Mesenchymal stem cell (in vitro differentiated cells and primary cell): ENCODE results near the gene SEPTIN12.

ENCODE experiments used
- DNase-seq: peaks from one replicate; pipeline ENCODE4 v3.0.0-alpha.2; 2013
- H2AFZ ChIP-seq: one replicate; pipeline ENCODE4 v1.6.1; 2013; ENCODE audit warnings: low read depth, mild to moderate bottlenecking, control low read depth, inconsistent platforms, low read length, moderate library complexity
- H2AK5ac ChIP-seq: 2 replicates; pipeline ENCODE4 v1.6.1; 2013; ENCODE audit warnings: low read length, moderate library complexity, mild to moderate bottlenecking, inconsistent platforms; ENCODE audit not compliant: severe bottlenecking
- H2BK120ac ChIP-seq: one replicate; pipeline ENCODE4 v1.6.1; 2013; ENCODE audit warnings: low read depth, mild to moderate bottlenecking, inconsistent platforms, low read length, moderate library complexity
- H2BK12ac ChIP-seq, 2 experiments: one replicate each; pipeline ENCODE4 v1.6.1; 2013; ENCODE audit warnings: inconsistent platforms in 2 of 2, low read length in 2 of 2, mild to moderate bottlenecking in 2 of 2, moderate library complexity in 2 of 2, control low read depth in 1 of 2
- H2BK15ac ChIP-seq: one replicate; pipeline ENCODE4 v1.6.1; 2013; ENCODE audit warnings: mild to moderate bottlenecking, low read depth, inconsistent platforms; ENCODE audit not compliant: poor library complexity, severe bottlenecking
- H2BK5ac ChIP-seq: 2 replicates; pipeline ENCODE4 v1.6.1; 2013; ENCODE audit warnings: low read depth, mild to moderate bottlenecking, low read length, control low read depth, inconsistent platforms; ENCODE audit not compliant: poor library complexity, severe bottlenecking
- H3K14ac ChIP-seq, 2 experiments: one replicate each; pipeline ENCODE4 v1.6.1; 2013; ENCODE audit warnings: inconsistent platforms in 2 of 2, low read length in 2 of 2, control low read depth in 1 of 2, mild to moderate bottlenecking in 1 of 2, moderate library complexity in 1 of 2
- H3K18ac ChIP-seq, 2 experiments: one replicate each; pipeline ENCODE4 v1.6.1; 2013; ENCODE audit warnings: inconsistent platforms in 2 of 2, low read length in 2 of 2, control low read depth in 1 of 2, low read depth in 1 of 2, mild to moderate bottlenecking in 1 of 2
- H3K23ac ChIP-seq, 2 experiments: one replicate each; pipeline ENCODE4 v1.6.1; 2013; ENCODE audit warnings: inconsistent platforms in 2 of 2, low read length in 2 of 2, mild to moderate bottlenecking in 2 of 2, moderate library complexity in 2 of 2, control low read depth in 1 of 2
- H3K27ac ChIP-seq: 2 replicates; pipeline ENCODE4 v1.5.1; 2013; ENCODE audit warnings: mild to moderate bottlenecking, moderate library complexity, low read length, control low read depth, inconsistent platforms; ENCODE audit not compliant: poor library complexity, severe bottlenecking
- H3K27me3 ChIP-seq, 2 experiments: 2 replicates each; pipeline versions ENCODE4 v1.6.1 to v1.7.0; 2013; ENCODE audit warnings: low read length in 2 of 2, mild to moderate bottlenecking in 2 of 2, moderate library complexity in 2 of 2, control low read depth in 1 of 2, inconsistent platforms in 1 of 2; ENCODE audit not compliant: control insufficient read depth in 1 of 2, insufficient read depth in 1 of 2
- H3K36me3 ChIP-seq, 2 experiments: 2 replicates each; pipeline versions ENCODE4 v1.6.1 to v1.7.0; 2013; ENCODE audit warnings: low read length in 2 of 2, control low read depth in 1 of 2, inconsistent platforms in 1 of 2, low read depth in 1 of 2, mild to moderate bottlenecking in 1 of 2; ENCODE audit not compliant: insufficient read depth in 2 of 2, control insufficient read depth in 1 of 2
- H3K4ac ChIP-seq, 2 experiments: one replicate each; pipeline ENCODE4 v1.6.1; 2013; ENCODE audit warnings: inconsistent platforms in 2 of 2, low read length in 2 of 2, mild to moderate bottlenecking in 2 of 2, moderate library complexity in 2 of 2, control low read depth in 1 of 2, low read depth in 1 of 2
- H3K4me1 ChIP-seq: 2 replicates; pipeline ENCODE4 v1.6.1; 2013; ENCODE audit warnings: low read depth, low read length, control low read depth; ENCODE audit not compliant: control insufficient read depth, insufficient read depth
- H3K4me2 ChIP-seq: 2 replicates; pipeline ENCODE4 v1.6.1; 2013; ENCODE audit warnings: low read length, mild to moderate bottlenecking, inconsistent platforms; ENCODE audit not compliant: poor library complexity, severe bottlenecking
- H3K4me3 ChIP-seq, 2 experiments: 2 replicates each; pipeline versions ENCODE4 v1.5.1 to v1.7.0; 2013; ENCODE audit warnings: low read length in 2 of 2, mild to moderate bottlenecking in 2 of 2, control low read depth in 1 of 2, low read depth in 1 of 2; ENCODE audit not compliant: insufficient read depth in 1 of 2
- H3K79me1 ChIP-seq: replicated peaks from 2 replicates; pipeline ENCODE4 v1.6.1; 2013; ENCODE audit warnings: mild to moderate bottlenecking, control low read depth, low read length, inconsistent platforms; ENCODE audit not compliant: poor library complexity, severe bottlenecking
- H3K9ac ChIP-seq: 2 replicates; pipeline ENCODE4 v1.7.0; 2013; ENCODE audit warnings: mild to moderate bottlenecking, low read length, moderate library complexity
- H3K9me3 ChIP-seq: 2 replicates; pipeline ENCODE4 v1.7.0; 2013; ENCODE audit warnings: mild to moderate bottlenecking, low read length; ENCODE audit not compliant: control insufficient read depth
- H4K8ac ChIP-seq: one replicate; pipeline ENCODE4 v1.6.1; 2013; ENCODE audit warnings: inconsistent platforms, mild to moderate bottlenecking, low read length, moderate library complexity
- H4K91ac ChIP-seq: one replicate; pipeline ENCODE4 v1.6.1; 2013; ENCODE audit warnings: mild to moderate bottlenecking, low read length, inconsistent platforms
- WGBS: methylation state at CpG from one replicate; pipeline ENCODE4 v1.1.7; 2013; ENCODE audit warnings: mixed read lengths; 5-methylcytosine and 5-hydroxymethylcytosine counted together

The SEPTIN12 gene

DNA sequence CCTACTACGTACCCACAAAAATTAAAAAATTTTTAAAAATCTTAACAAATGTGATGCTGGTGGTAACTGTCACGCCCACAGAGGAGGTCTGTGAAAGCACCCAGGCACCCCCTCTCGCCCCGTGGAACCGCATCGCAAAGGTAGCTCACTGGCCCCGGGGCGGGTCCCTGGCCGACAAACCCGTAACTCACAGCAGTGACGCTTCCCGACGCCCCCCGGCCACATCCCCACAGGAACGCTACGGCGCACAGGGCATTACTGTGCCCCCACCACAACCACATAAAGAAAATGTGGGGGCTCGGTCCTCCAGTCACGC, 54.4 kb downstream of the SEPTIN12 start:
- Histone ChIP-seq H3K27me3 (peaks cover 3% of the 10 kb centered on the region in 2 experiments), H3K9me3 (no peaks in the 10 kb centered on the region), H2AFZ (peak overlapping the region; percentile 95), H3K4ac (peak overlapping the region; percentile 79 to 85), H2BK12ac (peak overlapping the region; percentile 19 to 23), H2BK15ac (peak overlapping the region; percentile 91), H2BK5ac (peak overlapping the region; percentile 47), H2AK5ac (no peak overlapping the region), H4K91ac (peak overlapping the region; percentile 71), H3K79me1 (peaks cover 27% of the 10 kb centered on the region), H3K18ac (peak overlapping the region; percentile 64 to 75), H3K36me3 (peaks cover 20 to 21% of the 10 kb centered on the region in 2 experiments), H3K23ac (peak overlapping the region in 1 of 2 experiments; percentile 79), H3K4me1 (peaks cover 4% of the 10 kb centered on the region), H3K9ac (peak overlapping the region; percentile 94), H3K27ac (peak overlapping the region; percentile 23), H3K4me3 (peak overlapping the region; percentile 97 to 98), H3K14ac (peak overlapping the region in 1 of 2 experiments; percentile 88), H4K8ac (peak overlapping the region; percentile 86), H3K4me2 (peak overlapping the region; percentile 85), H2BK120ac (no peak overlapping the region)
- no peak for DNase-seq
- 1% methylated on average over 18 of the region's 19 CpGs for WGBS

DNA sequence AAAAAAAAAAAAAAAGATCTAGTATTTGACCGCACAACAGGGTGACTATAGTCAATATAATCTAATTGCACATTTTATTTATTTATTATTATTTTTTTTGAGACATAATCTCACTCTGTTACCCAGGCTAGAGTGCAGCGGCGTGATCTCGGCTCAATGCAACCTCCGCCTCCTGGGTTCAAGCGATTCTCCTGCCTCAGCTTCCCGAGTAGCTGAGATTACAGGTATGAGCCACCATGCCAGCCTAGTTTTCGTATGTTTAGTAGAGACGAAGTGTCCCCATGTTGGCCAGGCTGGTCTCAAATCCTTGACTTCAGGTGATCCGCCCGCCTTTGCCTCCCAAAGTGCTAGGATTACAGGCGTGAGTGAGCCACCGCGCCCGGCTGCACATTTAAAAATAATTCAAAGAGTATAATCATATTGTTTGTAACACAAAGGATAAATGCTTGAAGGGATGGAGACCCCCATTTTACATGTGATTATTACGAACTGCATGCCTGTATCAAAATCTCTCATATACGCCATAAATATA, 54.9 kb downstream of the SEPTIN12 start:
- 61% methylated on average over 9 of the region's 17 CpGs for WGBS
- peak overlapping the region; percentile 85 for H3K4me2 ChIP-seq

DNA sequence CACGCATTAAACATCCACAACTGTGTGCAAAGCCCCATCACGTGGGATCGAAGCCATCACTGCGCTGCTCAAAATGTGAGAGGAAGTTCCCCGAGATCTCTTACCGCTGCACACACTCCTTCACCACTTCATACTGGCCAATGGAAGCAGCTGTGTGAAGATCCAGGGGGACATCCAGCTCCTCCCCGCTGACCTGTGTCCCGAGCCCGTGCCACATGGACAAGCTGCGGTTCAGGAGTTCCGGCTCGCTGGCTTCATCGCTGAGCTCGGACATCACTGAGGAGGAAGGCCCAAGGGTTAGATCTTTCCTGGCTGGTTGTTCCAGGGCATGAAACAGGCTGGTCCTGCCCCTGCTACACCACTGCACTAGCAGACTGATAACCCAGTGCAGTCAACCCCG, 58.3 kb downstream of the SEPTIN12 start:
- WGBS: 99% methylated on average over 15 of the region's 15 CpGs
- no peak overlapping the region for H2AFZ ChIP-seq
- H4K8ac ChIP-seq: no peak overlapping the region
- peaks cover 43 to 50% of the 10 kb centered on the region in 2 experiments for H3K36me3 ChIP-seq
- no peak overlapping the region for H3K14ac ChIP-seq
- no peak overlapping the region for H3K23ac ChIP-seq
- H2BK12ac ChIP-seq: no peak overlapping the region
- no peak overlapping the region for H3K4me2 ChIP-seq
- no peak overlapping the region for H2BK5ac ChIP-seq
- DNase-seq: no peak
- no peak overlapping the region for H2BK15ac ChIP-seq
- no peak overlapping the region for H2BK120ac ChIP-seq
- H3K9me3 ChIP-seq: no peaks in the 10 kb centered on the region
- H3K27ac ChIP-seq: no peak overlapping the region
- H3K4me1 ChIP-seq: no peaks in the 10 kb centered on the region
- no peak overlapping the region for H2AK5ac ChIP-seq
- peaks cover 49% of the 10 kb centered on the region for H3K79me1 ChIP-seq
- H3K9ac ChIP-seq: no peak overlapping the region
- no peak overlapping the region for H3K18ac ChIP-seq
- no peak overlapping the region for H3K4ac ChIP-seq
- H3K4me3 ChIP-seq: no peak overlapping the region
- no peaks in the 10 kb centered on the region for H3K27me3 ChIP-seq
- no peak overlapping the region for H4K91ac ChIP-seq

More for the DNA sequence above, 54.9 kb downstream of the SEPTIN12 start:
- Histone ChIP-seq H2BK120ac (no peak overlapping the region), H3K9me3 (no peaks in the 10 kb centered on the region), H2BK15ac (no peak overlapping the region), H3K4me3 (peak overlapping the region; percentile 45 to 98), H4K8ac (no peak overlapping the region), H2BK5ac (no peak overlapping the region), H3K36me3 (peaks cover 25% of the 10 kb centered on the region in 2 experiments), H3K14ac (no peak overlapping the region), H2AK5ac (no peak overlapping the region), H3K4me1 (peaks cover 4% of the 10 kb centered on the region), H3K4ac (no peak overlapping the region), H2AFZ (no peak overlapping the region), H2BK12ac (no peak overlapping the region), H3K79me1 (peaks cover 31% of the 10 kb centered on the region), H3K9ac (peak overlapping the region; percentile 94), H3K27ac (no peak overlapping the region), H3K18ac (no peak overlapping the region), H3K23ac (no peak overlapping the region), H4K91ac (no peak overlapping the region), H3K27me3 (peaks cover 3% of the 10 kb centered on the region in 2 experiments)
- no peak for DNase-seq

DNA sequence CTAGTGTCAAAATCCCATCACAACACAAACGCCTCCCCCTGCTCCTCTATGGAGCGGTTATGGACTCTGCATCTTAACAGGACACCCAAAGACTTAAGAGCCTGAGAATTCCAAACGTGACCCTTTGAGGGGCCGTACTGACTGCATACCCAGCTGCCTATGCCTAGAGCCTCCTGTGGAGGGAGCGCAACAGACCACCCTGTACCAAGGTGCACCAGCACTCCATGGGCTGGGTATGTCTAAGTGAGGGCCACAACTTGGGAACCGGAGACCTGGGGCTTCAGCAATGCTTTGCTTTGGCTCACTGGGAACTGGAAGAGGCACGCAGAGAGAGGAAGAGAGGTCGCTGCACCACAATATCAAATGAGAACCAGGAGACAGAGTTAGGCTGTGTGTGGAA, 59.5 kb downstream of the SEPTIN12 start:
- 96% methylated on average over 8 of the region's 8 CpGs for WGBS
- no peak overlapping the region for H4K91ac ChIP-seq
- H2BK120ac ChIP-seq: no peak overlapping the region
- peaks cover 48 to 62% of the 10 kb centered on the region in 2 experiments for H3K36me3 ChIP-seq
- no peak overlapping the region for H3K4me3 ChIP-seq
- H3K14ac ChIP-seq: no peak overlapping the region
- H3K4me1 ChIP-seq: no peaks in the 10 kb centered on the region
- no peak overlapping the region for H4K8ac ChIP-seq
- no peaks in the 10 kb centered on the region for H3K9me3 ChIP-seq
- H3K4me2 ChIP-seq: no peak overlapping the region
- peaks cover 49% of the 10 kb centered on the region for H3K79me1 ChIP-seq
- no peak overlapping the region for H2AFZ ChIP-seq
- H3K4ac ChIP-seq: no peak overlapping the region
- no peak overlapping the region for H2BK15ac ChIP-seq
- H3K9ac ChIP-seq: no peak overlapping the region
- no peaks in the 10 kb centered on the region for H3K27me3 ChIP-seq
- no peak overlapping the region for H3K23ac ChIP-seq
- H3K18ac ChIP-seq: no peak overlapping the region
- no peak overlapping the region for H3K27ac ChIP-seq
- H2AK5ac ChIP-seq: no peak overlapping the region
- H2BK12ac ChIP-seq: no peak overlapping the region
- no peak for DNase-seq
- no peak overlapping the region for H2BK5ac ChIP-seq
